PC-9 (cell line): Measurements from ENCODE around the gene TPM2.
"Not testable (repeated sequence)": the region's sequence is repeated elsewhere in the genome, so short reads cannot be mapped to it uniquely, and the experiment has no call there.

ENCODE experiments used
- CTCF ChIP-seq: fragments of 200-600 bp; sonication (generic); conservative IDR thresholded peaks from 2 replicates; pipeline ENCODE4 v1.6.1; 2017; ENCODE audit warnings: mixed run types, antibody characterized with exemption, mild to moderate bottlenecking, moderate library complexity
- EZH2 ChIP-seq: fragments of 200-600 bp; sonication (generic); IDR thresholded peaks from 2 replicates; pipeline ENCODE4 v1.8.0; 2017; ENCODE audit warnings: antibody characterized with exemption, low read depth

GRCh38 chr9:35638751-35639150 lies 51.0 kb downstream of the TPM2 start:
- TF ChIP-seq EZH2, CTCF: not testable (repeated sequence)
